HL-60 (cell line): ENCODE data around the gene GAB2.
"Not testable (repeated sequence)": the region's sequence is repeated elsewhere in the genome, so short reads cannot be mapped to it uniquely, and the experiment has no call there.

Experiments used
- DNase-seq, 2 experiments: peaks; one replicate each; pipeline ENCODE4 v3.0.0-alpha.2; 2010 to 2020; ENCODE audit warnings: low read depth in 1 of 2, low spot score in 1 of 2
- H3K27ac ChIP-seq: fragments of 250-450 bp; sonication (Bioruptor Pico); replicated peaks from 2 replicates; pipeline ENCODE4 v1.5.1; 2020; ENCODE audit warnings: mild to moderate bottlenecking, moderate library complexity
- H3K27me3 ChIP-seq: fragments of 250-450 bp; sonication (Bioruptor Pico); 2 replicates; pipeline ENCODE4 v1.5.1; 2021; ENCODE audit warnings: mild to moderate bottlenecking, moderate library complexity; ENCODE audit not compliant: insufficient read depth, poor library complexity, severe bottlenecking
- H3K4me3 ChIP-seq: replicated peaks from 2 replicates; pipeline ENCODE4 v1.5.1; 2011; ENCODE audit warnings: mild to moderate bottlenecking, control low read depth, low read length; ENCODE audit not compliant: insufficient read depth
- GABPA ChIP-seq: IDR thresholded peaks from 2 replicates; pipeline ENCODE4 v1.6.1; 2012; ENCODE audit warnings: low read depth
- POLR2AphosphoS5 ChIP-seq: IDR thresholded peaks from 2 replicates; pipeline ENCODE4 v1.6.1; 2012; ENCODE audit warnings: low read depth
- SPI1 ChIP-seq: IDR thresholded peaks from 2 replicates; pipeline ENCODE4 v1.6.1; 2012; ENCODE audit warnings: low read depth, mild to moderate bottlenecking, borderline replicate concordance
- TF ChIP-seq, protein P1 (sequence below): IDR thresholded peaks from 2 replicates; pipeline ENCODE4 v1.6.1; 2012; ENCODE audit warnings: low read depth; ENCODE audit not compliant: insufficient replicate concordance
- TF ChIP-seq, protein P2 (sequence below): IDR thresholded peaks from one replicate; pipeline ENCODE4 v1.5.1; 2011; ENCODE audit warnings: low read length, control low read depth, inconsistent platforms; ENCODE audit not compliant: insufficient read depth

The GAB2 gene

DNA sequence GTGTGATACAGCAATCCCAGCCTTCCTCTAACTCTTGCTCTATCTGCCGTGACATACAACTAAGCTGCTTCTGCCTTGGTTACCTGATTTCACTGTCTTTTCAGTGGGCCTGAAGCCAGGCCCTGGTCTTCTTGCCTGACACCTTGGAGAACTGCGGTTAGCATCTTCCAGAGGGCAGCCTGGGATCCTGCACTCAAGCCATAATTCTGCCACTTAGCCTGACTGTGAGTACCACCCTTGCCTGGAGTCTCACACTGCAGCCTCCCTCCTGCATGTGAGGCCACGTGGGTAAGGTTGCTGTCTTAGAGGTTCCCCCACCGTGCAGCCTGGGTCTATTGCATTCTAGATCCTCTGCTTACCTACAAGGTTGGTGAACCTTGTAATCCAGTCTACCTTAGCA, 193.1 kb downstream of the GAB2 start:
- H3K4me3 ChIP-seq: no peak overlapping the region
- DNase-seq: no peak
- no peaks in the 10 kb centered on the region for H3K27me3 ChIP-seq
- TF ChIP-seq GABPA (no peak), SPI1 (no peak), POLR2AphosphoS5 (no peak)
- TF ChIP-seq, protein P1, sequence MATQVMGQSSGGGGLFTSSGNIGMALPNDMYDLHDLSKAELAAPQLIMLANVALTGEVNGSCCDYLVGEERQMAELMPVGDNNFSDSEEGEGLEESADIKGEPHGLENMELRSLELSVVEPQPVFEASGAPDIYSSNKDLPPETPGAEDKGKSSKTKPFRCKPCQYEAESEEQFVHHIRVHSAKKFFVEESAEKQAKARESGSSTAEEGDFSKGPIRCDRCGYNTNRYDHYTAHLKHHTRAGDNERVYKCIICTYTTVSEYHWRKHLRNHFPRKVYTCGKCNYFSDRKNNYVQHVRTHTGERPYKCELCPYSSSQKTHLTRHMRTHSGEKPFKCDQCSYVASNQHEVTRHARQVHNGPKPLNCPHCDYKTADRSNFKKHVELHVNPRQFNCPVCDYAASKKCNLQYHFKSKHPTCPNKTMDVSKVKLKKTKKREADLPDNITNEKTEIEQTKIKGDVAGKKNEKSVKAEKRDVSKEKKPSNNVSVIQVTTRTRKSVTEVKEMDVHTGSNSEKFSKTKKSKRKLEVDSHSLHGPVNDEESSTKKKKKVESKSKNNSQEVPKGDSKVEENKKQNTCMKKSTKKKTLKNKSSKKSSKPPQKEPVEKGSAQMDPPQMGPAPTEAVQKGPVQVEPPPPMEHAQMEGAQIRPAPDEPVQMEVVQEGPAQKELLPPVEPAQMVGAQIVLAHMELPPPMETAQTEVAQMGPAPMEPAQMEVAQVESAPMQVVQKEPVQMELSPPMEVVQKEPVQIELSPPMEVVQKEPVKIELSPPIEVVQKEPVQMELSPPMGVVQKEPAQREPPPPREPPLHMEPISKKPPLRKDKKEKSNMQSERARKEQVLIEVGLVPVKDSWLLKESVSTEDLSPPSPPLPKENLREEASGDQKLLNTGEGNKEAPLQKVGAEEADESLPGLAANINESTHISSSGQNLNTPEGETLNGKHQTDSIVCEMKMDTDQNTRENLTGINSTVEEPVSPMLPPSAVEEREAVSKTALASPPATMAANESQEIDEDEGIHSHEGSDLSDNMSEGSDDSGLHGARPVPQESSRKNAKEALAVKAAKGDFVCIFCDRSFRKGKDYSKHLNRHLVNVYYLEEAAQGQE: no peak
- TF ChIP-seq, protein P2, sequence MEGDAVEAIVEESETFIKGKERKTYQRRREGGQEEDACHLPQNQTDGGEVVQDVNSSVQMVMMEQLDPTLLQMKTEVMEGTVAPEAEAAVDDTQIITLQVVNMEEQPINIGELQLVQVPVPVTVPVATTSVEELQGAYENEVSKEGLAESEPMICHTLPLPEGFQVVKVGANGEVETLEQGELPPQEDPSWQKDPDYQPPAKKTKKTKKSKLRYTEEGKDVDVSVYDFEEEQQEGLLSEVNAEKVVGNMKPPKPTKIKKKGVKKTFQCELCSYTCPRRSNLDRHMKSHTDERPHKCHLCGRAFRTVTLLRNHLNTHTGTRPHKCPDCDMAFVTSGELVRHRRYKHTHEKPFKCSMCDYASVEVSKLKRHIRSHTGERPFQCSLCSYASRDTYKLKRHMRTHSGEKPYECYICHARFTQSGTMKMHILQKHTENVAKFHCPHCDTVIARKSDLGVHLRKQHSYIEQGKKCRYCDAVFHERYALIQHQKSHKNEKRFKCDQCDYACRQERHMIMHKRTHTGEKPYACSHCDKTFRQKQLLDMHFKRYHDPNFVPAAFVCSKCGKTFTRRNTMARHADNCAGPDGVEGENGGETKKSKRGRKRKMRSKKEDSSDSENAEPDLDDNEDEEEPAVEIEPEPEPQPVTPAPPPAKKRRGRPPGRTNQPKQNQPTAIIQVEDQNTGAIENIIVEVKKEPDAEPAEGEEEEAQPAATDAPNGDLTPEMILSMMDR: no peak
- H3K27ac ChIP-seq: no peak overlapping the region

DNA sequence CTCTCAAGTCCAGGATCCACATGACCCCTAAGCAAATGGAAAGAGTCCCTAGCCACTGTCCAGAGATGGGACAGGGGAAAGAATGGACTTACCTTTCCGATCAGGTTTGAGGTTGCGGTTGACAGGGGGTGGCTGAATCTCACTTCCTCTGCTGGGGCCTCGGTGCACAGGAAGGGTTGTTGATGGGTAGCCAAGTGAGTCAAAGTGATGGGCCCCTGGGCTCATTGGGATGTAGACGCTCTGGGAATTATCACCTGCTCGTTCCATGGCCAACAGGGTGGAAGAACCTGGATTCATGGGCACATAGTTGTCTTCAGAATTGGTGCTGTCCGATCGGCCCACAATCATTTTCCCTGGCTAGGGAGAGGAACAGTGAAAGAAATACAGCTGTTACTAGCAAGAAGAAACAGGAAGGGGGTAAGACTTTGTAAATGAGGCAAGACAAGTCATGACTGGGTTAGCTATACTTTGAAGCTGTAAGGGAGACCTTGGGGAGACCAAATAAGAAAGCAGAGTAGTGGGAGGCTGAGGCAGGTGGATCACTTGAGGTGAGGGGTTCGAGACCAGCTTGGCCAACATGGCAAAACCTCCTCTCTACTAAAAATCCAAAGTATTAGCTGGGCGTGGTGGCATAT, 194.2 kb downstream of the GAB2 start:
- Histone ChIP-seq H3K27ac (no peak overlapping the region), H3K4me3 (no peak overlapping the region)
- DNase-seq: no peak

DNA sequence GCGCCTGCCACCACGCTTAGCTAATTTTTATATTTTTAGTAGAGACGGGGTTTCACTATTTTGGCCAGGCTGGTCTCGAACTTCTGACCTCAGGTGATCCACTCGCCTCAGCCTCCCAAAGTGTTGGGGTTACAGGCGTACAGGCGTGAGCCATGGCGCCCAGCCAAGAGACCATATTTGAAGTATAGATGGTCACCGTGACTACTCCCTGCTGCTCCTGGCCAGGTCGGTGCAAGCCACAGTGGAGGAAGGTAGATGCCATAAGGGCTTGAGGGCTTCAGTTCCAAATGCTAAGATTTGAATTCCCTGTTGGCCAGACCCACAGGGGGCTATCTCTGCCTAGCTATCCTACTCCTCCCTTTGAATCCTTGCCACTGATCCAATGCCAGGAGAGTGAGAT, 194.9 kb downstream of the GAB2 start:
- DNase-seq, H3K4me3 ChIP-seq, H3K27me3 ChIP-seq, H3K27ac ChIP-seq: not testable (repeated sequence)

More for the DNA sequence above, 194.2 kb downstream of the GAB2 start:
- no peaks in the 10 kb centered on the region for H3K27me3 ChIP-seq
- TF ChIP-seq POLR2AphosphoS5 (no peak), SPI1 (no peak)
- TF ChIP-seq, protein P1: no peak

DNA sequence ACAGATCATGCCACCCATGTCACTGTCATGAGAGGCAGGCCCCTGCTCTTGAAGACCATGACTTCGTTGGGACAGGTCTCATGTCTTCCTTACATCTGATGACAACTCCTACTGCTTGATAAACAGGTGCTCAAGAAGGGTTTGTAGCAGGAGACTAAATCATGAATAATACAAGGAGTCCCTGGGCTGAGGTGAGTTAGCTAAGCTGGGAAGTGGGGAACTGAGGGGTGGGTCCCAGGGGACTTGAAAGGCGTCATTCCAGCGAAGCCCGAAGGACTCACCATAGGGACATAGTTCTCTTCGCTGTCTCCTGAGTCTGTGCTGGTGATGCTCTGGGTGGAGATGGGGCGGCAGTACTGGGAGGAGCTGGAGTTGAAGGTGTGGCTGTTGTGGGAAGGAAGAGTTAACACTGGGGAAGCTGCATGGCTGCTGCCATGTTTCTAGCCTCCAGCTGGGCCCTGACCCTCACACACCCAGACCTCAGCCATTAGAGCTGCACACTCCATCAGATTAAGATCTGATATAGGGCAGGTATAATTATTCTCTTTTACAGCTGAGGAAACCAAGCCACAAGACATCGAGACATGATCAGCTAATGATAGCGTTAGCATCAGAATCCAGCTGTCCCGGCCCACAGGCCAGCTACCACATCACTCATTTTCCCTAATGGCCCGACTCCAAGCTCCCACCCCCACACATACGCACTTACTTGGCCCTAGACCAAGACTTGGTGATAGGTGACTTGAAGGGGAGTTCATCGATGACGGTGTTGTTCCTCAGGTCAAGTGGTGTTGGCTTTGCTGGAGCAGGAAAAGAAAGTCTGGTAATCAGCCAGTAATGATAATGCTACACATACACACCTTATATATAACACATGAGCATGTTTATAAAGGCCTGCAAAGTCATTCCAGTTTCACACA, 196.0 kb downstream of the GAB2 start:
- no peak overlapping the region for H3K27ac ChIP-seq
- no peaks in the 10 kb centered on the region for H3K27me3 ChIP-seq
- no peak overlapping the region for H3K4me3 ChIP-seq
- TF ChIP-seq, protein P2: no peak
- TF ChIP-seq, protein P1: no peak
- TF ChIP-seq POLR2AphosphoS5: no peak
- no peak for TF ChIP-seq GABPA
- TF ChIP-seq SPI1: no peak
- no peak for DNase-seq
